Measurements from ENCODE around the gene SPAG17.

Gene SPAG17

DNA sequence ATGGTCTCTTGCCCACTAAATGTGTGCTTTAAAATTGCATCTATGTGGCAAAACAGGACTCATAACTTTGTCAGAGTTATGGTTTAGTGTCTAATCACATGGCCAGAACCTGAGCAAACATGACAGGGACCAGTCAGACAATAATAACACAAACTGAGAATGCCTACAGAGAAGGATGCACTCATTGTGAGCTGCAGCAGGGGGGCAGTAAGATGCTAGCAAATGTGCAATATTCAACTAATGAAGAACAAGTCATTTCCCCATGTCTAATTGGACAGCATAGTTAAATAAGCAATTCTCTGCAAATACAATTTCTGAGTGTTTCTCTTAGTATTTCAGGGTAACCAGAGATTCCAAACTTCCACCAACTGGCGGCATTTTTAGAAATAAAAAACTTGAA is 30.8 kb downstream of the SPAG17 start:
- TF ChIP-seq, protein P1, sequence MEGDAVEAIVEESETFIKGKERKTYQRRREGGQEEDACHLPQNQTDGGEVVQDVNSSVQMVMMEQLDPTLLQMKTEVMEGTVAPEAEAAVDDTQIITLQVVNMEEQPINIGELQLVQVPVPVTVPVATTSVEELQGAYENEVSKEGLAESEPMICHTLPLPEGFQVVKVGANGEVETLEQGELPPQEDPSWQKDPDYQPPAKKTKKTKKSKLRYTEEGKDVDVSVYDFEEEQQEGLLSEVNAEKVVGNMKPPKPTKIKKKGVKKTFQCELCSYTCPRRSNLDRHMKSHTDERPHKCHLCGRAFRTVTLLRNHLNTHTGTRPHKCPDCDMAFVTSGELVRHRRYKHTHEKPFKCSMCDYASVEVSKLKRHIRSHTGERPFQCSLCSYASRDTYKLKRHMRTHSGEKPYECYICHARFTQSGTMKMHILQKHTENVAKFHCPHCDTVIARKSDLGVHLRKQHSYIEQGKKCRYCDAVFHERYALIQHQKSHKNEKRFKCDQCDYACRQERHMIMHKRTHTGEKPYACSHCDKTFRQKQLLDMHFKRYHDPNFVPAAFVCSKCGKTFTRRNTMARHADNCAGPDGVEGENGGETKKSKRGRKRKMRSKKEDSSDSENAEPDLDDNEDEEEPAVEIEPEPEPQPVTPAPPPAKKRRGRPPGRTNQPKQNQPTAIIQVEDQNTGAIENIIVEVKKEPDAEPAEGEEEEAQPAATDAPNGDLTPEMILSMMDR (IDR thresholded peaks at IDR 0.05; ENCODE audit: low read depth, low read length): peak; percentile 40

DNA sequence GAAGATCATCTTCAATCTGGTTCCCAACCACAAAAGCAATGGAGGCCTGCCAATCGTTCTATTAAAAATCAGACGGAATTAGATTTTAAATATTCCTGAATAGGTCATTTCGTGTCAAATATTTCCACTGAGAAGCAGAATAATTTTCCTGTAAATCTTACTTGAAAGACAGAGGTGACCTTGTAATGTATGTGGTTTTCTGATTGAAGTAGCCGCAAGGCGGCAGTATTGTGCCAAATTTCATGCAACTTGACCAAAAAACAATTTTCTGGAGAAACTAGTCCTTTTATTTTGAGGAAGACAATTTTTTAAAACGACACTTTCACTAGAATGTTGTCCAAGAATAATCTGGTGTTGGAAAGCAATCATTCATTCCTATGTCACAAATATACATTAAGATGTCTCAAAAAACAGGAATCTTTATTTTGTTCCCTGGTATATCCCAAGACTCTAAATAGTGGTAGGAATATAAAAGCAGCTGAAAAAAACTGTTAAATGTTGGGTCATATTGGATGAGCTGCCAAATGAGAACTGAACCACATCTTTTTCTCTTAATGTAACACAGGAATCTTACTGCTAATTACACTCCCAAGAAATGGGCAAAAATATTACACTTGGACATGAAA is 33.6 kb downstream of the SPAG17 start:
- TF ChIP-seq, protein P1 (IDR thresholded peaks at IDR 0.05; ENCODE audit: low read depth, low read length): peak; percentile 81
- no peak for DNase-seq (ENCODE audit: extremely low read depth, low read depth)

More for the DNA sequence above, 30.8 kb downstream of the SPAG17 start:
- no peak for DNase-seq (ENCODE audit: extremely low read depth, low read depth)

DNA sequence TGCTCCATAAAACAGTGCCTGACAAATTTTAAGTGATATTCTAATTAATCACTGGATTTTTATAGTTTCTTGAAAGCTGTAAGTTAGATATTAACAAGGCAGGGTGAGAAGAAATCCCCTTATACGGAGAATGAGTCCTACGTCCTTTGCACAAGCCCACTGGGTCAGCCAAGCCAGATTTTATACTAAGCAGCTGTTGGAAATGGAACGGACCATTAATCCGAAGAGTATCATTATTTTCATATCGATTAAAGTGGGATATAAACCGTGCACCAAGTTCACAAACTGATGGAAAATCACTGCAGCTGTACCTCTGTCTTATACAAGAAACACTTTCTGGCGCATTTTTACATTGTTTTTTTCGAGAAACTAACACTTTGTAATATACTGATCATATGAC is 35.2 kb downstream of the SPAG17 start:
- TF ChIP-seq, protein P1 (IDR thresholded peaks at IDR 0.05; ENCODE audit: low read depth, low read length): no peak
- no peak for DNase-seq (ENCODE audit: extremely low read depth, low read depth)

DNA sequence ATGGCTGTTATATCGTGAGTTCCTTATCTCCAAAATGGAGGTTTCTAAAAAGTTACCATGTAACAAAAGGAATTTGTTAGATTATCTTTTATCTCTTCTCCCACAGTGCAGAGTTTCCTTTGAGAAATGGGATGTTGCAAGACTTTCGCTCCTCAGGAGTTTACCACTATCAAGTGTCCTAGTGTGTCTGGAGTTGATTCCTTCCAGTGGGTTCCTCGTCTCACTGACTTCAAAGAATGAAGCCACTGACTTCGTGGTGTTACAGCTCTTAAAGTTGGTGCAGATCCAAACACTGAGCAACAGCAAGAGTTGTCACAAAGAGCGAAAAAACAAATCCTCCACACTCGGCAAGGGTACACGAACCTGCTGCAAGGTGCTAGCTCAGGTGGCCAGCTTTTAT is 37.0 kb downstream of the SPAG17 start:
- DNase-seq (ENCODE audit: extremely low read depth, low read depth): no peak
- TF ChIP-seq, protein P1 (IDR thresholded peaks at IDR 0.05; ENCODE audit: low read depth, low read length): no peak

DNA sequence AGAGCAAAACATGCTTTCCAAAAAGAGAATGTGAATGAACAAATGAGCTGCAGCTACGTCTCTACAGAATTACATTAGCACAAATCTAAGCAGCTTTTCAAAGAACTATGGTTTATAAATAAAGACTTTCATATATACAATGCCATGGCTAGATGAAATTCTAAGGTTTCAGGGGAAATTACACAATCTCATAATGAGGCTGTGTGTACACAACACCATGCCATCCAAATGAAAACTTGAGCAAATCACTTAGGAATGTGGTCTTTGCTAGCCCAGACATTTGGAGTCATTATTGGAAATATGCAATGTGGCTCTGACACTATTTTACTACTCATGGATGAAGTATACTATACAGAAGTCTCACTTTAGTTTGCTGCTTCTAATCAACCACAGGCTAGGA is 37.5 kb downstream of the SPAG17 start:
- TF ChIP-seq, protein P1 (IDR thresholded peaks at IDR 0.05; ENCODE audit: low read depth, low read length): no peak
- DNase-seq (ENCODE audit: extremely low read depth, low read depth): peak; percentile 78

DNA sequence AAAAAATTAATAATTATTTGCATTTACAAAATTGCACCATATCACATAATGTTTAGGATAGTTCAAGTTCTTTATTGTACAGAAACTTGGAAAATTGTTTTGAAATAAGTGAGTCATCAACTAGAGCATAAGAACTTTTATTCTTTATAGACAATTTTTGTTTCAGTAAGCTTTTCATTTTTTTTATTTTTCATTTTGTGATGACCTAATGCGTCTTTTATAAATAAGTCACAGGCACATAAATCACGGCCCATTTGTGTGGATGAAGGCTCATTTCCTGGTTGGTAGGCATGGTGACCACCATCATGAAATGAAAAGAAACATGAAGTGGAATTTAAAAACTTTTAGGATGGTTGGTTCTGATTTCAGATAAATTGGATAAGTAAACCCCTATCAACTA is 39.3 kb downstream of the SPAG17 start:
- no peak for DNase-seq (ENCODE audit: extremely low read depth, low read depth)
- TF ChIP-seq, protein P1 (IDR thresholded peaks at IDR 0.05; ENCODE audit: low read depth, low read length): no peak

DNA sequence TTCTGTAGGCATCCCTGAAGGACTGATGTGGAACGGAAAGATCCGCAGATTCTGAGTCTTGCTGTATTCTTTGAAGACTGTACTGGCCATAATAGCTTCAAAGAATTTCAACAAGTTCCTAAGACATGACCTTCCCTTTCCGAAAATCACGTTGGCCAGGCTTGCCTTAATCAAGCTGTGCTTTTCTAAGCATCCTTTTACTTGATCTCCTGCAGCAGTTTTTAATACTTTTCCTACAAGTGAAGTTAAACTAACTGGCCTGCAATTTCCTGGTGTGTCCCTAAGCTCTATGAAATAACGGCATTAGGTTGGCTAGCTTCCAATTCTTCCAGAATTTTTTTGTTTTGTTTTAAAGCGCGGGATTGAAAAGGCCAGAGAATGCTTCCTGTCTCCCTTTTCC is 40.3 kb downstream of the SPAG17 start:
- TF ChIP-seq, protein P1 (IDR thresholded peaks at IDR 0.05; ENCODE audit: low read depth, low read length): no peak
- DNase-seq (ENCODE audit: extremely low read depth, low read depth): no peak
